Central memory CD8-positive, alpha-beta T cell (primary cell): Measurements from ENCODE around the gene DHX38.

Source experiments
- ATAC-seq: fragments of 150-1000 bp; cut with Tn5 transposase; replicated peaks from 2 replicates; pipeline ENCODE4 v1.10.0; 2022; ENCODE audit warnings: mild to moderate bottlenecking, moderate FRiP score, moderate number of reproducible peaks; ENCODE audit not compliant: poor library complexity, severe bottlenecking; ENCODE audit errors: extremely low read depth
- DNase-seq, 2 donors: peaks; one replicate each; pipeline ENCODE4 v3.0.0; 2021; ENCODE audit warnings: low spot score in 2 of 2
- H3K27ac Mint-ChIP-seq: one replicate; pipeline ENCODE4 v1.8.0; 2022; ENCODE audit warnings: low read depth, mild to moderate bottlenecking, moderate library complexity, mixed read lengths
- H3K27me3 Mint-ChIP-seq: one replicate; pipeline ENCODE4 v1.8.0; 2022; ENCODE audit warnings: mixed read lengths
- H3K36me3 Mint-ChIP-seq: one replicate; pipeline ENCODE4 v1.8.0; 2022; ENCODE audit warnings: mild to moderate bottlenecking, moderate library complexity, mixed read lengths; ENCODE audit not compliant: insufficient read depth
- H3K4me1 Mint-ChIP-seq: one replicate; pipeline ENCODE4 v1.8.0; 2022; ENCODE audit warnings: mixed read lengths
- H3K4me3 Mint-ChIP-seq: one replicate; pipeline ENCODE4 v1.8.0; 2022; ENCODE audit warnings: mild to moderate bottlenecking, moderate library complexity, mixed read lengths
- H3K9me3 Mint-ChIP-seq: one replicate; pipeline ENCODE4 v1.8.0; 2022; ENCODE audit warnings: mixed read lengths

The DHX38 gene

GRCh38 chr16:72094266-72094610, 591 bp downstream of the DHX38 start:
- Mint-ChIP-seq H3K27ac (peak overlapping the region; percentile 99), H3K36me3 (peaks cover 51% of the 10 kb centered on the region), H3K4me3 (peak overlapping the region; percentile 96), H3K4me1 (peaks cover 65% of the 10 kb centered on the region), H3K9me3 (no peaks in the 10 kb centered on the region), H3K27me3 (no peaks in the 10 kb centered on the region)
- ATAC-seq (peak; percentile 2), DNase-seq (no peak)

DNA sequence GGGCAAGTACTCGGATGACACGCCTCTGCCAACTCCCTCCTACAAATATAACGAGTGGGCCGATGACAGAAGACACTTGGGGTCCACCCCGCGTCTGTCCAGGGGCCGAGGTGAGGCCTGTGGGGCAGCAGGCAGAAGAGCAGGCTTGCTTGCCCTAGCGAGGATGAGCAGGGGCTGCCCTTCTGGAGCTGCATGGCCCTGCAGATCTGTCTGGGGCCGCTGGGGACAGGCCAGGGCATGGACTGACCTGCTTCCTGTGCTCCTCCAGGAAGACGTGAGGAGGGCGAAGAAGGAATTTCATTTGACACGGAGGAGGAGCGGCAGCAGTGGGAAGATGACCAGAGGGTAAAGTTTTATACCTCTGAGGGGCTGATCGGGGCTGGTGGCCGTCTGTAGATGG, 5.3 kb downstream of the DHX38 start:
- no peaks in the 10 kb centered on the region for H3K27me3 Mint-ChIP-seq
- H3K36me3 Mint-ChIP-seq: peaks cover 71% of the 10 kb centered on the region
- no peak overlapping the region for H3K4me3 Mint-ChIP-seq
- no peak for ATAC-seq
- no peaks in the 10 kb centered on the region for H3K9me3 Mint-ChIP-seq
- H3K27ac Mint-ChIP-seq: peak overlapping the region; percentile 60
- no peak for DNase-seq
- H3K4me1 Mint-ChIP-seq: peaks cover 37% of the 10 kb centered on the region

DNA sequence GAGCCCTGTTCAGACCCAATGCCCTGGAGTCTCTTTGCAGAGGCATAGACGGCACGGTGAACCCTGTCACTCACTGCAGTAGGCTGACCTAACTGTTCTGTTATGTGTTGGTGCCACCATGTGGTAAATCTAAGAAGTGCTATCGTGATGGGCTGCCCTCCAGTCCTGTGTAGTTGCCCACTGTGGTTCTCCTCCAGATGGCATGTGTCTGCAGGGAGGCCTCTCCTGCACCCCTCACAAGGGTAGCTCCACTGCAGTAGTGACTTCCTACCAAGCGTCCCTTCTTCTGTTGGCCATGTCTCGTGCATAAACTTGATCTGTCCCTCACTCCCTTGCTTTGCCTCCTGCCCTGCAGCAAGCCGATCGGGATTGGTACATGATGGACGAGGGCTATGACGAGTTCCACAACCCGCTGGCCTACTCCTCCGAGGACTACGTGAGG, 5.8 kb downstream of the DHX38 start:
- H3K27me3 Mint-ChIP-seq: no peaks in the 10 kb centered on the region

GRCh38 chr16:72101195-72101594, 7.5 kb downstream of the DHX38 start:
- Mint-ChIP-seq H3K36me3 (peaks cover 72% of the 10 kb centered on the region), H3K4me1 (peaks cover 14% of the 10 kb centered on the region), H3K9me3 (no peaks in the 10 kb centered on the region), H3K27ac (no peak overlapping the region), H3K27me3 (no peaks in the 10 kb centered on the region), H3K4me3 (no peak overlapping the region)
- no peak for ATAC-seq
- DNase-seq: no peak

More for the DNA sequence above, 5.8 kb downstream of the DHX38 start:
- H3K9me3 Mint-ChIP-seq: no peaks in the 10 kb centered on the region
- no peak overlapping the region for H3K27ac Mint-ChIP-seq
- DNase-seq (no peak), ATAC-seq (peak; percentile 80)
- no peak overlapping the region for H3K4me3 Mint-ChIP-seq
- H3K36me3 Mint-ChIP-seq: peaks cover 69% of the 10 kb centered on the region
- H3K4me1 Mint-ChIP-seq: peaks cover 32% of the 10 kb centered on the region

GRCh38 chr16:72104905-72105304, 11.3 kb downstream of the DHX38 start:
- no peak overlapping the region for H3K27ac Mint-ChIP-seq
- no peaks in the 10 kb centered on the region for H3K9me3 Mint-ChIP-seq
- H3K4me1 Mint-ChIP-seq: no peaks in the 10 kb centered on the region
- no peak overlapping the region for H3K4me3 Mint-ChIP-seq
- ATAC-seq: no peak
- no peak for DNase-seq
- peaks cover 60% of the 10 kb centered on the region for H3K36me3 Mint-ChIP-seq
- H3K27me3 Mint-ChIP-seq: no peaks in the 10 kb centered on the region

- DNase-seq: no peak
- Mint-ChIP-seq H3K27me3 (no peaks in the 10 kb centered on the region), H3K36me3 (peaks cover 63% of the 10 kb centered on the region), H3K4me3 (no peak overlapping the region), H3K27ac (peak overlapping the region; percentile 38), H3K4me1 (no peaks in the 10 kb centered on the region), H3K9me3 (no peaks in the 10 kb centered on the region)
- ATAC-seq: no peak
These were observed 12.3 kb downstream of the DHX38 start for GRCh38 chr16:72105978-72106377.

DNA sequence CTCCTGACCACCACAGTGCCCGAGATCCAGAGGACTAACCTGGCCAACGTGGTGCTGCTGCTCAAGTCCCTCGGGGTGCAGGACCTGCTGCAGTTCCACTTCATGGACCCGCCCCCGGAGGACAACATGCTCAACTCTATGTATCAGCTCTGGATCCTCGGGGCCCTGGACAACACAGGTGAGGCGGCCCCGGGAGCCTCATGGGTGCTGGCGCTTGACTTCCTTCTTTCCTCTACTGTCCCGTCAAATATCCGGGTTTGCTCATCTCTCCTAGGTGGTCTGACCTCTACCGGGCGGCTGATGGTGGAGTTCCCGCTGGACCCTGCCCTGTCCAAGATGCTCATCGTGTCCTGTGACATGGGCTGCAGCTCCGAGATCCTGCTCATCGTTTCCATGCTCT, 13.7 kb downstream of the DHX38 start:
- Mint-ChIP-seq H3K4me3 (no peak overlapping the region), H3K4me1 (no peaks in the 10 kb centered on the region), H3K27me3 (no peaks in the 10 kb centered on the region), H3K36me3 (peaks cover 61% of the 10 kb centered on the region), H3K27ac (no peak overlapping the region), H3K9me3 (no peaks in the 10 kb centered on the region)
- ATAC-seq: no peak
- DNase-seq: no peak

DNA sequence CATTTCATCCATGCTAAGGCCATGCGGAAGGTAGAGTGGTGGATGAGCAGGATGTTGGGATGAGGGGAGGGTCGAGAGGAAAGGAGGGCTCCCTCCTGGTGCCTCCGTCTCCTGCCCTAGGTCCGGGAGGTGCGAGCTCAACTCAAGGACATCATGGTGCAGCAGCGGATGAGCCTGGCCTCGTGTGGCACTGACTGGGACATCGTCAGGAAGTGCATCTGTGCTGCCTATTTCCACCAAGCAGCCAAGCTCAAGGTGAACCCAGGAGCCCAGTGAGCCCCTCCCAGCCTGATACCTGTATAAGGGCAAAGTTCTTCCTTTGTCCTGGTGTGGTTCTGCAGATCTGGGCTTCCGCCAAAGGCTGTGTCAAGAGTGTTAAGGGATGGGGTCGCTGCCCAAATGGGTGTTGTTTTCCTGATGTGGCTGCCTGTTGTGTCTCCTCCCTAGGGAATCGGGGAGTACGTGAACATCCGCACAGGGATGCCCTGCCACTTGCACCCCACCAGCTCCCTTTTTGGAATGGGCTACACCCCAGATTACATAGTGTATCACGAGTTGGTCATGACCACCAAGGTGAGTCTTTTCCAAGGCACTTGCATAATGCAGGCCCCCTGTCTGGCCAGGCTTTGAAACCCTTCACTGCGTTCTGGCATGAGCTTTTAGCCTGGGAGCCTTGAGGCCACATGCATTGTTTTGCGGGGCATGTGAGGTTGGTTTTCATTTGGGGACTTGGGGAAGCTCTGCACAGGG, 14.9 kb downstream of the DHX38 start:
- Mint-ChIP-seq H3K27ac (no peak overlapping the region), H3K9me3 (no peaks in the 10 kb centered on the region), H3K4me3 (no peak overlapping the region), H3K36me3 (peaks cover 61% of the 10 kb centered on the region), H3K4me1 (no peaks in the 10 kb centered on the region), H3K27me3 (no peaks in the 10 kb centered on the region)
- DNase-seq (no peak), ATAC-seq (no peak)

DNA sequence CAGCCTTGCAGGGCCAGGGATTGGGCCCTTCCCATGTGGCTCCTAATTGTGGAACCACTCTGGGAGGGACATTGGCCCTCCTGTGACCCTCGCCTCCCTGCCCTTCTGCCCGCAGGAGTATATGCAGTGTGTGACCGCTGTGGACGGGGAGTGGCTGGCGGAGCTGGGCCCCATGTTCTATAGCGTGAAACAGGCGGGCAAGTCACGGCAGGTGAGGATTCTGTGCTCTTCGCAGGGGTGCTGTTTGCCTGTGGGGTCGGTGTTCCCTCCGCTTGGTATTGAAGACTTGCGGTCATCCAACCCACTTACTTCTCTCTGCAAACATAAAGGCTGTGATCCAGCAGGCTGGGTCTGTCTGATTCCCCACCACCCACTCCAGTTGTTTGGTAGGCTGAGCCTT, 15.7 kb downstream of the DHX38 start:
- Mint-ChIP-seq H3K27ac (no peak overlapping the region), H3K27me3 (no peaks in the 10 kb centered on the region), H3K4me3 (no peak overlapping the region), H3K9me3 (no peaks in the 10 kb centered on the region), H3K36me3 (peaks cover 55% of the 10 kb centered on the region), H3K4me1 (no peaks in the 10 kb centered on the region)
- DNase-seq: no peak
- ATAC-seq: no peak

DNA sequence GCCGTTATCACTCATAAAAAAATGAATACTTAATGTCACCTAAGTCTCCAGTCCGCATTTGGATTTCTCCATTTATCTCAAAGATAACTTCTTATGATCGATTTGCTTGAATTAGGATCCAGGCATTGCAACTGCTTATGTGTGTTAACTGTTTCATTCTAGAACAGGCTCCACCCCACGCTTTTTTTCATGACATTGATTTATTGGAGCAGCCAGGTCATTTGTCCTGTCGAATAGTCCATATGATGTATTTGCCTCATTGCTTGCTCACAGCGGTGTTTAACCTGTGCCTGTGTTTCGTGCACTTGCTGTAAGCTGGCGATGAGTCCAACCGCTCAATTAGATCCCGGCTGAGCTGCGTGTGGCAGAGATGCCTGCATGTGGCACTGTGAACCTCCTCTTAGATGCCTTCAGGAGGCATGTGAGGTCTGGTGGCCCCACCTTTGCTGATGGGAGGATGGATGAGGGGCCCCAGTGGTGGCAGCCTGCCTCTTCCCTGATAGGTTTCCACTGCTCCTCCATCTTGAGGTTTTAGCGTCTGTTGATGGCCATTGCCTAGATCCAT, 16.4 kb downstream of the DHX38 start:
- no peak overlapping the region for H3K4me3 Mint-ChIP-seq
- H3K4me1 Mint-ChIP-seq: no peaks in the 10 kb centered on the region
- H3K27me3 Mint-ChIP-seq: no peaks in the 10 kb centered on the region
- no peak for DNase-seq
- H3K36me3 Mint-ChIP-seq: peaks cover 55% of the 10 kb centered on the region
- no peak overlapping the region for H3K27ac Mint-ChIP-seq
- no peak for ATAC-seq
- H3K9me3 Mint-ChIP-seq: no peaks in the 10 kb centered on the region

DNA sequence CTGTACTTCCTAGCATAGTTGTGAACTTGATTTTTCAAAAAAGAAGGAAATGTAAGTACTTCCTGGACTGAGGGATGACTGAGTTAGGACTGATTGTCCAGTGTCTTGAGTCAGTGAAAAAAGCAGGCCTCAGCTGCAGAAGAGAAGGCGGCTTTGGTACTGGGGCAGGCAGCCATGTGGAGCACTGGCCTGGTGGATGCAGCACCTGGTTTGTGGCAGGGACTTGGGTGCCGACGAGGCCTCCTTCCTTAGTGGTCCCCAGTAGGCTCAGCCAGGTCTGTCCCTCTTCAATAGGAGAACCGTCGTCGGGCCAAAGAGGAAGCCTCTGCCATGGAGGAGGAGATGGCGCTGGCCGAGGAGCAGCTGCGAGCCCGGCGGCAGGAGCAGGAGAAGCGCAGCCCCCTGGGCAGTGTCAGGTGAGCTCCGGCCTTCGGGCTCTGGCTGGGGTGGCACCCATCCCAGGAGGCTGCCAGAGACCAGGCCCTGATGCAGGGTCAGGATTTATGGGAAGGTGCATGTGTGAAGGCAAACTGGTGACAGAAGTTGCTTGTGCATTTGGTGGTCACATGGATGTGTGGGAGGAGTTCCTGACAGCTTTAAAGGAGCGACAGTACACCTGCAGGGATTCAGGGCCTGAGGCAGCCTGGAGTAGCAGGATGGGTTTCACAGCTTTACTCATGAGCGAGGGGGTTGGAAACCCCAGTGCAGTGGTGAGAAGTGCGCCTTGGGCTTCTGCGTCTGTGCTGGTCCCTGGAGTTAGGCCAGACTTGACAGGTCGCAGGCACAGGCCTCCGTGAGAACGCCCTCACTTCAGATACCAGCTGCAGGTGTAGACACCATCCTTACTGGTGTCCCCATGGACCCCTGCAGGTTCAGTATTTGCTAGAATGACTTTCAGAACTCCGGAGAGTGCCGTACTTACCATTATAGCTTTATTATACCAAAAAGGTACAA, 17.3 kb downstream of the DHX38 start:
- no peaks in the 10 kb centered on the region for H3K27me3 Mint-ChIP-seq

GRCh38 chr16:72111657-72112451, 18.2 kb downstream of the DHX38 start:
- peaks cover 49% of the 10 kb centered on the region for H3K36me3 Mint-ChIP-seq
- ATAC-seq (no peak), DNase-seq (no peak)
- no peaks in the 10 kb centered on the region for H3K4me1 Mint-ChIP-seq
- no peak overlapping the region for H3K27ac Mint-ChIP-seq
- H3K9me3 Mint-ChIP-seq: no peaks in the 10 kb centered on the region
- H3K27me3 Mint-ChIP-seq: no peaks in the 10 kb centered on the region
- no peak overlapping the region for H3K4me3 Mint-ChIP-seq

More for the DNA sequence above, 17.3 kb downstream of the DHX38 start:
- no peak overlapping the region for H3K4me3 Mint-ChIP-seq
- H3K4me1 Mint-ChIP-seq: no peaks in the 10 kb centered on the region
- ATAC-seq (no peak), DNase-seq (no peak)
- no peaks in the 10 kb centered on the region for H3K9me3 Mint-ChIP-seq
- H3K36me3 Mint-ChIP-seq: peaks cover 51% of the 10 kb centered on the region
- no peak overlapping the region for H3K27ac Mint-ChIP-seq
